ENCODE measurements around the gene OR7G3.

GRCh38 chr19:9107375-9107774, 19.4 kb downstream of the OR7G3 start, which contains the start of gene OR7G2:
- TF ChIP-seq CTCF (IDR thresholded peaks at IDR 0.05; ENCODE audit: insufficient read depth, low read depth, low read length) (no peak), EZH2 (IDR thresholded peaks at IDR 0.05; ENCODE audit: insufficient read depth, low read length) (no peak)

Data from astrocyte (in vitro differentiated cells and primary cell).